ENCODE data around the gene MRPL24. TPM values are rescaled to one million over a fixed set of nuclear protein-coding genes. Genes with fewer than 3 reads are reported as not detected.

The MRPL24 gene
- total and polyA plus RNA-seq, 2 of the 8 experiments (the other 6 are each of a cell fraction or from before 2014, with no cell fraction given) = 29.7 to 35.2 TPM

GRCh38 chr1:156704930-156705320, 36.0 kb downstream of the MRPL24 start (continued):
- TF ChIP-seq HDAC6 (IDR thresholded peaks at IDR 0.05; ENCODE audit: low read depth, low read length) = no peak
- no peak for TF ChIP-seq CTBP2 (IDR thresholded peaks at IDR 0.05; ENCODE audit: borderline replicate concordance, insufficient read depth, insufficient read length, low read length)
- peak; percentile 77 for TF ChIP-seq E2F6 (IDR thresholded peaks at IDR 0.05)
- TF ChIP-seq TBP (IDR thresholded peaks at IDR 0.05; ENCODE audit: low read depth, low read length) = no peak
- TF ChIP-seq SIX5 (IDR thresholded peaks at IDR 0.05; ENCODE audit: low read depth, low read length) = no peak
- no peak for TF ChIP-seq HDAC2 (IDR thresholded peaks at IDR 0.05; ENCODE audit: borderline replicate concordance in 1 of 2, low read depth in 2 of 2, low read length in 2 of 2)
- TF ChIP-seq SIN3A (conservative IDR thresholded peaks at IDR 0.05 in 1 of 2, IDR thresholded peaks at IDR 0.05 in 1 of 2; ENCODE audit: low read depth in 1 of 2, low read length in 2 of 2) = no peak
- no peak for TF ChIP-seq CTCF (IDR thresholded peaks at IDR 0.05; ENCODE audit: control extremely low read depth in 1 of 3, insufficient read depth in 1 of 3, low read depth in 1 of 3, low read length in 3 of 3)
- TF ChIP-seq JUND (IDR thresholded peaks at IDR 0.05; ENCODE audit: low read length) = 0 out of 2 replicates have a peak, but pooled peaks have one; percentile 20
- TF ChIP-seq YY1 (IDR thresholded peaks at IDR 0.05; ENCODE audit: low read depth, low read length) = no peak; the same call in 1 of the 2 replicates
- peak; percentile 30; the same call in 1 of the 2 replicates for TF ChIP-seq MAX (IDR thresholded peaks at IDR 0.05)
- TF ChIP-seq CHD1 (IDR thresholded peaks at IDR 0.05; ENCODE audit: low read depth, low read length) = no peak
- no peak for TF ChIP-seq TAF7 (optimal IDR thresholded peaks at IDR 0.05; ENCODE audit: borderline replicate concordance, low read depth, low read length)

Data from H1 (cell line).